HG03442 (cell line): ENCODE results near the gene SLC9A3.
"Not testable (repeated sequence)": the region's sequence is repeated elsewhere in the genome, so short reads cannot be mapped to it uniquely, and the experiment has no call there.

ENCODE experiments used
- ATAC-seq: cut with Tn5 transposase; IDR thresholded peaks from one replicate; pipeline ENCODE4 v1.9.1; 2021; ENCODE audit warnings: mild to moderate bottlenecking, moderate library complexity; ENCODE audit not compliant: unreplicated experiment

SLC9A3 gene

DNA sequence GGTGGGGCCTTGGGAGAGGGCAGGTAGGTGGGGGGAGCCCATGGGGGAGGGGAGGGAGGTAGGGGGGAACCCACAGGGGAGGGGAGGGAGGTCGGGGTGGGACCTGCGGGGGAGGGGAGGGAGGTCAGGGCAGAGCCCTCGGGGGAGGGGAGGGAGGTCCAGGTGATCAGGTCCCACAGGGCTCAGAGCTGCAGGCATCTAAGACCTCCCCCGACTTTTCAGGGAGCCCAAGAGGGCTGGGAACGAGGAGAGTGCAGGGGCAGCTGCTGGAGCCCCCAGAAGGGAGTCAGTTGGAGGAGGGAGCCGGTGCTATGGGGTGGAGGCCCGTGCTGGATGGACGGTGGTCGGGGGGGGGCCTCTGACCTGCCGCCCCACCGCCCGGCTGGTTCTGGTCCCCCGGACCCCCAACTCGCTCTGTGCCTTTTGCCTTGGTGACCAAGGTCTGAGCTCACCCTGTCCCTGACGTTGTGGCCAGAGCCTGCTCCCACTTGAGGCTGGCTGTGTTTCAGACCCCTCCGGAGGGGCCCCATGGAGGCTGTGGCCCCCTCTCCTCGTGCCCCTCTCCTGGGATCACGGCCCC lies 31.8 kb downstream of the SLC9A3 start:
- ATAC-seq: no peak

DNA sequence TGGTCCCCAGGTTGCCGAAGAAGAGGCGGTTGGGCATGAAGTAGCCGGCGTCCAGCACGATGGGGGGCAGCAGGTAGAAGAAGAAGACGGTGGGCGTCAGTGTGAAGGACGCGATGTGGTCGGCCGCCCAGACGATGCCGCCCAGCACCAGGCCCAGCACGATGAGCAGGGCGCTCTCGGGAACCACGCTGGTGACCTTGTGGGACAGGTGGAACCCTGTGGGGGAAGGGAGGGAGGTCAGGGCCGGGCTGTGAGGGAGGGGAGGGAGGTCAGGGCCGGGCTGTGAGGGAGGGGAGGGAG lies 32.4 kb downstream of the SLC9A3 start:
- no peak for ATAC-seq

- ATAC-seq: no peak
Measured at GRCh38 chr5:491119-491855, 33.0 kb downstream of the SLC9A3 start.

GRCh38 chr5:490116-491106 lies 33.8 kb downstream of the SLC9A3 start:
- no peak for ATAC-seq

DNA sequence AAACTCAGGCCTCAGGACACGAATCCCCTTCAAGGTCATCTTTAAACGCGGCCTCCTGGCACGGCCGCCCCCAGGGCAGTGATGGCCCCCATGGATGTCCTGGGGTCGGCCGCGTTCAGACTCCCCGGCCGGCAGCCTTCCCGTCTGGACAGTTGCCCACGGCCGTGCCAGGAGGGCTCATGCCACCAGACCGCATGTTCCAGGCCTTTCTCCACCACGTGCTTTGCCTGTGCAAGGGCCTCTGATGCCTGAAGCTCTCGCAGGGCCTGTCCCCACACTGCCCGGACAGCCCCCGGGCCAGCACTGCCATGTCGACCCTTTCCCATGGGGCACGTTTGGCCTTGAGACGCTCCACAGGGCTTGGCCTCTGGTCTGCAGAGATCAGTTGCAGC lies 34.6 kb downstream of the SLC9A3 start:
- ATAC-seq: no peak

DNA sequence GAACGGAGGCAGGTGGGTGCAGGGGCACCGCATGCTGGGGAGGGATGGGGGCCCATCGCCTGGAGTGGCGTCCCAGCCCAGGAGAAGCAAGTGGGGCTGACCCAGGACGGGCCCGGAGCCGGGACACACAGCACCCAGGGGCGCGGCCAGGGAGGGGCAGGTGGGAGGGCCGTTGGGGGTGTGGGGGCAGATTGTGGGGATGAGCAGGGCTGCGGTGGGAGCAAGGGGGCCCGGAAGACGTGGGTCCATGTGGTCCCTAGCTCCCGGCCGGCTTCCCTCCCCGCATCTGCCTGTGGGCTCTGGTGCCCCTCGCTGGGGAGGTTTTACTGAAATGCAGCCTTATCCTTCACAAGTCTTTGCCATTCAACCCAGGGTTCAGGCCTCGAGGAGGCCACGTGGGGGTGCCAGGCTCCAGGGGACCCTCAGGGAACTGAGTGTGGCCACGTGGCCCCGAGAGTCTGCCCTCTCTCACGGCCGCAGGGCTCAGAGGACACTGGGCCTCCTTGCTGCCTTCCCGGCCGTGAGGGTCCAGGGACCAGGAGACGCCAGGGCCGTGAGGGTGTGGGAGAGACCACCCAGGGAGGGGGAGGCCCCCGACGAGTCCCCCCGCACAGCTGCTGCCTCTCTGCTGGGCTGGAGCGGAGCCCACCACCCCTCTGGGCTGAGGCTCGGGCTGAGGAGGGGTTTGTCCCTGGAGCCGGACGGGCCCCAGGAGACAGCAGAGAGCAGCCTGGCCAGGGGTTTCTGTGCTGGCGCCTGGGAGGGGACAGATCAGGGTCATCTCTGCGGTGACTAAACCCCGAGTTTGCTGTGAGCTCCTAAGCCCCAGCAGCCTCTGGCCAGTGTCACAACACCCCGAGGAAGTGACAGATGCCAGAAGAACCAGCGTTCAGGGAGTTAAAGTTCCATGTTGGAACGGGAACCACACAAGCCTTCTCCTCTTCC lies 35.2 kb downstream of the SLC9A3 start:
- no peak for ATAC-seq

DNA sequence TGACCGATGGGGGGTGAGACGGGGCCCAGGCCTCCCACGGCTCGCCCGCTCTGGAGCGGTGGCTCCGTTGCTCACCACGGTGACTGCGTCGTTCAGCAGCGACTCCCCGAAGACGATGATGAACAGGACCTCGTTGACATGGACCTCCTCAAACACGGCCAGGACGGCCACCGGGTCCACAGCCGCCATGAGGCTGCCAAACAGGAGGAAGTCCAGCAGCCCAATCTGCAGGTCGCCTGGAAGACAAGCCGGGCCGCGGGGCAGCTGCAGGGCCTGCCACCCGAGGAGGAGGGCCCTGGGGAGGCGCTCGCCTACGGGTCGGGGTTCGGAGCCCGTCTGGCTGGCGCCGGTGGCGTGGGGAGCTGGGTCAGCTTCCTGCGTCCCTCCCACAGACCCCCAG lies 36.0 kb downstream of the SLC9A3 start:
- ATAC-seq: no peak

DNA sequence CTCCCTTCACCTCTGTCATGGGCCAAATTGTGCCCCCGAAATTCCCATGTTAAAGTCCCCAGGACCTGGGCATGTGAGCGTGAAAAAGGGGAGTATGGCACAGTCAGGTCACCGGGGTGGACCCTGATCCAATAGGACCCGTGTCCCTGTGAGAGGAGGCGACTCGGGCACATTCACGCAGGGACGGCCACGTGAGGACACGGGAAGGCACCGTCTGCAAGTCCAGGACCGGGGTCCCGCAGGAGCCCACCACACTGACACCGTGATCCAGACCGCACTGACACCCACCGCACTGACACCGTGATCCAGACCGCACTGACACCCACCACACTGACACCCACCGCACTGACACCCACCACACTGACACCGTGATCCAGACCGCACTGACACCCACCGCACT lies 37.7 kb downstream of the SLC9A3 start:
- ATAC-seq: not testable (repeated sequence)

DNA sequence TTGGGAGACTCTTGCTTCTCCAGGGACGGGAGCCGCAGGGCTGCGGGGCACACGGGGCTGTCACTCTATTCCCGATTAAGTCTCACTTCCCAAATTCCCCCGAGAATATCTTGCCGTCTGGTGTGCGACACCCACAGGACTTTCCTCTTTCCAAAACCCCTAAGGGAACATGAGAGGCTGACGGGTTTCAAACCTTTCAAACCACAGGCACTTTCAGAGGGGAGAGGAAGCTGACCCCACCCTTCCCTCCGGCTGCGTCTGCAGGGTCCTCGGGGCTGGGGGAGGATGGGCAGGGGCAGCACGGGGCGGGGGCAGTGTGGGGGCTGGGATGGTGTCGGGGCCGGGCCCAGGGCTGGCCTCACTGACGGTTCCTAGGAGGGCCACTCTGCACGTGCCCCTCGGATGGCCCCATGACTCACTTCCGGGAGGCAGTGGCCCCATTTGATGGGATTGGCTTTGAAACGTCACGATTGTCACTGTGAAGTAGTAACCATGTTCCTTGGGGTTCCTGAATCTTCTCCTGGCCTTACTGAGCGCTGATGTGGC lies 38.2 kb downstream of the SLC9A3 start:
- no peak for ATAC-seq

DNA sequence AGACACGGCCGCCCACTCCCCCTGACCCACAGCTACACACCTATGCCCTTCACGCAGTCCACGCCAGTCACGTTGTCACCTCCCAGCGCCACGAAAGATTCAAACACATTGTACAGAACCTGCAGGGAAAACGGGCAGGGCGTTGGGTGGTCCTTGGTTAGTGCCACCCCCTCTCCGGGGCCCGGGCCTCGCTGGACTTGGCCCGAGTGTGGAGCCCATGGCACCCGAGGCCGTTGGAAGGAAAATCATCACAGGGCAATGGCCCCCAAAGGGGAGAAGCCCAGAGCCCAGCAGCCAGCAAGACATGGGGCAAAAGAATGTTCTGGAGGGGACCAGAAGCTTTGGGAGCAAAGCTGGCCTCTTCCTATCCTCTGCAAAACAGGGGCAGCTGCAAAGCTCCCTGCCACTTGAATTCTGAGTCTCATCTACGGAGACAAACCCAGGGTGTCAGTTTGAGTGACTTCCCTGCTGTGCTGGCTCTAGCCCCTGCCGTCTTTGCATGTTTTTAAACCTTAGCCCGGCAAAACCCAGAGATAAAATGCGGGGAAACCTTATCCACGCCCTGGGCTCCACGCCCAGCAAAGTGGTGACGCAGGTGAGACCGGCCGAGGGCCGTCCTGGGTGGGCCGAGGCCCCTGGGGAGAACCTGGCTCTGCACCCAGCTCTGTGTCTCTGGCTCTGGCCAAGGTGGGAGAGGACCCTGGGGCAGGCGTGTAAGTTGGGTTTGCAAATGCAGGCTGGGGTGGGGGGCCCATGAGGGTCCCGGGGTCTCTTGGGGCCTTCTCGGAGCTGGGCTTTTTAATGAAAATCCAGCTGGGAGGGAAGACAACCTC lies 38.9 kb downstream of the SLC9A3 start:
- no peak for ATAC-seq

DNA sequence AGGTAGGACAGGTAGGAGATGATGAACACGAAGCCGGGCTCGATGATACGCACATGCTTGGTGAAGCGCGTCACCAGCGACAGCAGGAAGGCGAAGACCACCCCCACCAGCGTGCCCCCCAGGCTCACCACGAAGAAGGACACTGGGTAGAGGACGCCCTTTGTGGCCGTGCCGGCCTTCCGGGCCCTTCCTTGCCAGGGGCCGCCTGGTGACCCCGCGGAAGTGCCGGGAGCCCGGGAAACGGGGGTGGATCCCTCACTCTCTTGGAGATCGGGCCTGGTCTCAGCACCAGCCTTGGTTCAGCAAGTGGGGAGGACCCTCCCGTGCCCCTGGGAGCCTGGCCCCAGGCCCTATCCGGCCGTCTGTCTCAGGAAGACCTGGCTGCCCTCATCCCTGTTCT lies 39.7 kb downstream of the SLC9A3 start:
- no peak for ATAC-seq

DNA sequence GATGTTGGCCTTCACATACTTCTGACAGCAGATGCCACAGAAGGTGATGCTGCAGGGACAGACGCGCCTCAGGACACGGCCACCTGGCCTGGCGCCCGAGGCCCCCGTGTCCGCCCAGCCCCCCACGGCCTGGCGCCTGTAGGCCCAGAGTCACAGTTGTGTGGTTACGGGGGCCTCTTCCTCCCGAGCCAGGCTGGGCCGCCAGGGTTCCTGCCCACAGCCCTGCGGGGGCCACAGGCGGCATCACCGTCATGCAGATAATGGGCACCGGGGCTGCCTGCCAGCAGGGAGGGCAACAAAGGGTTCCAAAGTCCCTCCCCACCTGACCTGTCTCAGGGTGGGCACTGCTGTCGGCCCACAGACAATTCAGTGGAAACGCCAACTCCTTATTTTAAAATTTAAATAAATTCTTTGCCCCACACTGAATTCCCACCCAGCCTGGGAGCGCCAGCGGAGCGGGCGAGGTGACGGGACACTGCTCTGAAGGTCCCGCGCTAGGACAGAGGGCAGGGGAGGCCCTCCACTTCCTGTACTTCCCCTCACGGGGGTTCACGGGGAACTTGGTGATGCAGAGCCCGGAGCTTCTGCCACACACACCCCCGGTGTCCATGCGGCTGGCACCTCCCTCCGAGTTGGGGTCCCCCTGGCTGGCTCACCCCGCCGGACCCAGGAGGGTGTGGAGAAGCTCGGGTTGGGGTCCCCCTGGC lies 40.7 kb downstream of the SLC9A3 start:
- ATAC-seq: no peak

DNA sequence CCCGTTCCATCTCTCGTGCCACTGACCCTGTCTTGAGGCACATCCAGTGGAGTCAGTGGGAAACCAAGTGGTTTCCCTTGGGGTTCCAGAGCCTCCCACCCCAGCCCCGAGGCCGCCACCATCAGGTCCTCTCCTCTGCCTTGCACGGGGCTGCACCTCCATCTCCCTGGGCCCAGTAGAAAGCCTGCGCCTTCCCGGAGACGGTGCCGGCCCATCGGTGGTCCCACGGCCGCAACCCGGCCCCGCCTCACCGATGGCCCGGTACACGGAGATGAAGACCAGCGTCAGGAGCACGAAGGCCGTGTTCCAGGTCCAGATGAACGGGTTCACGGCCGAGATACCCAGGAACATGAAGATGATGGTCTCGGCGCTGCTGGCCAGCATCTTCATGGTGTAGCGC lies 41.2 kb downstream of the SLC9A3 start:
- no peak for ATAC-seq

DNA sequence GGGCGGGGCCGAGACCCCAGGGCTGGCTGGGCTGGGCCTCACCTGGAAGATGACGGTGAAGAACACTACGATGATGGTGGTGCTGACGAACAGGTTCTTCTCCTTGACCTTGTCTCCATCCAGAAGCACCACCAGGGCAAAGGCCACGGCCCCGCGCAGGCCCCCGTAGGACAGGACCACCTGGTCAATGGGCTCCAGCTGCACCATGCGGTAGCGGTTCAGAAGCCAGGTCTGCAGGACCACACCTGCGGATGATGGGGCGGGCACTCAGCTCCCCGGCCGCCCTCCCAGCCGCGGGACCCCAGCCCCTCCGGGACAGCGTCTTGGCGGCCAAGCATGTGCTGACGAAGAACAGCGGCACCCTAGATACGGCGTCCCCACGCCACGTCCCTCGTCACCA lies 41.7 kb downstream of the SLC9A3 start:
- ATAC-seq: no peak

GRCh38 chr5:482021-482420 lies 42.2 kb downstream of the SLC9A3 start:
- ATAC-seq: no peak

DNA sequence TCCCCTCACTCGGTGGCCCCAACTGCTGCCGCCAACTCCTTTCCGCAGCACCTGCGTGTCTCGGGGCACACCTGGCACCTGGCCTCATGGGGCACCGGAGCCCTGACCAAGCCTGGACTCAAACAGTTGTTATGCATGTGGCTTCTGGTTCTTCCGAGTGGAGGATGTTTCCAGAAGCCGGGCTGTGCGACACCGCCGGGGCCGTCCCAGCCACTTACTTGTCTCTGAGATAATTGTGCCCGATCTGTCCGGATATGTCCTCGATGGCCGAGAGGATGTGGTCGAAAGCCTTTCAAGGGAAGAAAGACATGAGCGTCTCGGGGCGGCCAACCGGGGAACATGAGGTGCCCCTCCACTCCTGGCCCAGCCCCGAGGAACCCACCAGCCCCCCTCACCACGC lies 42.9 kb downstream of the SLC9A3 start:
- no peak for ATAC-seq

DNA sequence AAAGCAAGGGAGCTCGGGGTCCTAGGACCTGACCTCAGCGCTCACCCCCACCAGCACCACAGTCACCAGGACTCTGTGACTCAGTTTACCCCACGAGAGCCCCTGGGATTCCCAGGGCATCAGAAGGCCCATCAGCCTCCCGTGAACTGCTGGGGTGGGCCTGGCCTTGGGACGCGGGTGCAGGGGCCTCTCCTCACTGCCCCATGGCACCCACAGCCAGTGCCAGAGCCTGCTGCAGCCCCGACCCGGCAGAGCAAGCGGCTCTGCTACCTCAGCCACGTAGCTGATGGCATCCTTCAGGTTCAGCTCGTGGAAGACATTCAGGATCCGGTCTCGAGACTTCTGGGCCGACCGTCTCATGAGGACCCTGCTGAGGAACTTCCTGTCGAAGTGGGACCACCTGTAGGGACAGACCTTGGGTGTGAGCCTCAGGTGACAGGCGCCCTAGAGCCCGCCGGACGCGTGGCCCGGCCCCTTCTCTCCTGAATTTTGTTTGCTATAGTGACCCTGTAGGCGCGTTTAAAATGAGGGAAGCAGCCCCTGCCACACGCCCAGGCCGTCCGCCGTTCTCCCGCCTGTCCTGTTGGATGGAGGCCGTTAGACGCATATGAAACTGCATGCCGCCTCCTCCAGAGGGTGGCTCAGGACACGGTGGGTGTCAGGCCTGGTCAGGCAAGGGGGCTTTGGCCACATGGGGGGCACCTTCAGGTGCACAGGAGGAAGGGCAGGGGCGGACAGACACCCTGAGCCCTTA lies 44.5 kb downstream of the SLC9A3 start:
- no peak for ATAC-seq

DNA sequence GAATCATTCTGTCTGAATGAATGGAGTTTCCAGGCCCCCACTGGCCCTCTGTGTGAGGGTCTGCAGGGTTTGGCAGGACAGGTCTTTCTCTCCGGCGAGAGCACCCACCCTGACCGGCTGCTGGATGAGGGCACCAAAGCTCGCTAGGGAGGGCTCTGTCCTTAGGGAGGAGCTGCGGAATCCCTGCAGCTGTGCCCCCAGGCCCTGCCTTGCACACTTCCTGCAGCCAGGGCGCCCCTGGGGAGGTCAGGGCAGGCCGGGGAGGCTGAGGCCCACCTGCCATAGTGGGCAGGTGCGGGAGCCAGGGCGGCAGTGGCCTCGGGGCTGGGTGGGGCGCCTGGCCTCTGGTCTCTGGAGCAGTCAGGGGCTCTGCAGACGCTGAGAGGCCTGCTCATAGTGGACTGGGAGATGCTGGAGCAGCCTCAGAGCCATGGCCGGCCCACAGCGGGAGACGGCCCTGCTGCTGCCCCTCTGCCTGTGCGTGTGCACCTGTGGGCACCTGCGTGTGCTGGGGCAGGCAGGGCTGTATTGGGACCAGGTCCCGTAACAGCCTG lies 45.2 kb downstream of the SLC9A3 start:
- no peak for ATAC-seq
